ENCODE results near the gene MAGEF1.

DNA sequence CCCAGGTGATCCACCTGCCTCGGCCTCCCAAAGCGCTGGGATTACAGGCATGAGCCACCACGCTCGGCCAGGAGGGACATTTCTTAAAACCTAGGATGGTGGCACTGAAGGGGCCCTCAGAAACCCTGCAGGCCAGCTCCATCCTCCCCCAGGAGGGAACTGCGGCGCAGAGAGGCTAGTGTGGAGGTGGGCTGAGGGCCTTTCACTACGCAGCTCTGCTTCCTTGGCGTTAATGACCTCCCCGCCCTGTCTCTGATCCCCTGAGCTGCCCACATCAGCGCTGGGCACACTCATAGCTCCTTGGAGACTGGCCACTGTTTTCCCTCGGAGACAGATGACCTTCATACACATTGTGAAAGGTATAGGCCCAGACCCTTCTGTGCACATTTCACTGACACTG lies 46.2 kb upstream of the MAGEF1 start:
- TF ChIP-seq, protein P1, sequence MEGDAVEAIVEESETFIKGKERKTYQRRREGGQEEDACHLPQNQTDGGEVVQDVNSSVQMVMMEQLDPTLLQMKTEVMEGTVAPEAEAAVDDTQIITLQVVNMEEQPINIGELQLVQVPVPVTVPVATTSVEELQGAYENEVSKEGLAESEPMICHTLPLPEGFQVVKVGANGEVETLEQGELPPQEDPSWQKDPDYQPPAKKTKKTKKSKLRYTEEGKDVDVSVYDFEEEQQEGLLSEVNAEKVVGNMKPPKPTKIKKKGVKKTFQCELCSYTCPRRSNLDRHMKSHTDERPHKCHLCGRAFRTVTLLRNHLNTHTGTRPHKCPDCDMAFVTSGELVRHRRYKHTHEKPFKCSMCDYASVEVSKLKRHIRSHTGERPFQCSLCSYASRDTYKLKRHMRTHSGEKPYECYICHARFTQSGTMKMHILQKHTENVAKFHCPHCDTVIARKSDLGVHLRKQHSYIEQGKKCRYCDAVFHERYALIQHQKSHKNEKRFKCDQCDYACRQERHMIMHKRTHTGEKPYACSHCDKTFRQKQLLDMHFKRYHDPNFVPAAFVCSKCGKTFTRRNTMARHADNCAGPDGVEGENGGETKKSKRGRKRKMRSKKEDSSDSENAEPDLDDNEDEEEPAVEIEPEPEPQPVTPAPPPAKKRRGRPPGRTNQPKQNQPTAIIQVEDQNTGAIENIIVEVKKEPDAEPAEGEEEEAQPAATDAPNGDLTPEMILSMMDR (conservative IDR thresholded peaks at IDR 0.05; ENCODE audit: low read depth in 2 of 2) = no peak
- no peak for TF ChIP-seq CREB1 (CRISPR knock-in tag; IDR thresholded peaks at IDR 0.05; ENCODE audit: low read depth)
- no peak for TF ChIP-seq ZNF114 (CRISPR knock-in tag; IDR thresholded peaks at IDR 0.05)
- TF ChIP-seq, protein P2, sequence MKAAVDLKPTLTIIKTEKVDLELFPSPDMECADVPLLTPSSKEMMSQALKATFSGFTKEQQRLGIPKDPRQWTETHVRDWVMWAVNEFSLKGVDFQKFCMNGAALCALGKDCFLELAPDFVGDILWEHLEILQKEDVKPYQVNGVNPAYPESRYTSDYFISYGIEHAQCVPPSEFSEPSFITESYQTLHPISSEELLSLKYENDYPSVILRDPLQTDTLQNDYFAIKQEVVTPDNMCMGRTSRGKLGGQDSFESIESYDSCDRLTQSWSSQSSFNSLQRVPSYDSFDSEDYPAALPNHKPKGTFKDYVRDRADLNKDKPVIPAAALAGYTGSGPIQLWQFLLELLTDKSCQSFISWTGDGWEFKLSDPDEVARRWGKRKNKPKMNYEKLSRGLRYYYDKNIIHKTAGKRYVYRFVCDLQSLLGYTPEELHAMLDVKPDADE (IDR thresholded peaks at IDR 0.05) = no peak
- no peak for TF ChIP-seq JUNB (IDR thresholded peaks at IDR 0.05; ENCODE audit: unreplicated experiment)
- no peak for TF ChIP-seq EZH2 (IDR thresholded peaks at IDR 0.05; ENCODE audit: low read depth, unreplicated experiment)
- TF ChIP-seq POLR2AphosphoS5 (IDR thresholded peaks at IDR 0.05; ENCODE audit: low read depth) = no peak
- TF ChIP-seq, protein P3, sequence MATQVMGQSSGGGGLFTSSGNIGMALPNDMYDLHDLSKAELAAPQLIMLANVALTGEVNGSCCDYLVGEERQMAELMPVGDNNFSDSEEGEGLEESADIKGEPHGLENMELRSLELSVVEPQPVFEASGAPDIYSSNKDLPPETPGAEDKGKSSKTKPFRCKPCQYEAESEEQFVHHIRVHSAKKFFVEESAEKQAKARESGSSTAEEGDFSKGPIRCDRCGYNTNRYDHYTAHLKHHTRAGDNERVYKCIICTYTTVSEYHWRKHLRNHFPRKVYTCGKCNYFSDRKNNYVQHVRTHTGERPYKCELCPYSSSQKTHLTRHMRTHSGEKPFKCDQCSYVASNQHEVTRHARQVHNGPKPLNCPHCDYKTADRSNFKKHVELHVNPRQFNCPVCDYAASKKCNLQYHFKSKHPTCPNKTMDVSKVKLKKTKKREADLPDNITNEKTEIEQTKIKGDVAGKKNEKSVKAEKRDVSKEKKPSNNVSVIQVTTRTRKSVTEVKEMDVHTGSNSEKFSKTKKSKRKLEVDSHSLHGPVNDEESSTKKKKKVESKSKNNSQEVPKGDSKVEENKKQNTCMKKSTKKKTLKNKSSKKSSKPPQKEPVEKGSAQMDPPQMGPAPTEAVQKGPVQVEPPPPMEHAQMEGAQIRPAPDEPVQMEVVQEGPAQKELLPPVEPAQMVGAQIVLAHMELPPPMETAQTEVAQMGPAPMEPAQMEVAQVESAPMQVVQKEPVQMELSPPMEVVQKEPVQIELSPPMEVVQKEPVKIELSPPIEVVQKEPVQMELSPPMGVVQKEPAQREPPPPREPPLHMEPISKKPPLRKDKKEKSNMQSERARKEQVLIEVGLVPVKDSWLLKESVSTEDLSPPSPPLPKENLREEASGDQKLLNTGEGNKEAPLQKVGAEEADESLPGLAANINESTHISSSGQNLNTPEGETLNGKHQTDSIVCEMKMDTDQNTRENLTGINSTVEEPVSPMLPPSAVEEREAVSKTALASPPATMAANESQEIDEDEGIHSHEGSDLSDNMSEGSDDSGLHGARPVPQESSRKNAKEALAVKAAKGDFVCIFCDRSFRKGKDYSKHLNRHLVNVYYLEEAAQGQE (IDR thresholded peaks at IDR 0.05; ENCODE audit: unreplicated experiment) = no peak
- TF ChIP-seq EZH2phosphoT487 (IDR thresholded peaks at IDR 0.05; ENCODE audit: unreplicated experiment) = no peak
- no peak for TF ChIP-seq NANOG (IDR thresholded peaks at IDR 0.05; ENCODE audit: borderline replicate concordance)
